H54 (cell line): ENCODE results near the gene RREB1.
A peak's percentile ranks its signal among the peaks of the same experiment; 100 is the strongest.
"Not testable (repeated sequence)": the region's sequence is repeated elsewhere in the genome, so short reads cannot be mapped to it uniquely, and the experiment has no call there.

Source experiments
- DNase-seq: peaks from one replicate; pipeline ENCODE4 v3.0.0; 2011; ENCODE audit warnings: low spot score, mixed read lengths; ENCODE audit not compliant: insufficient read length
- FAIRE-seq: peaks from 3 replicates; lab custom pipeline; 2011; peaks lifted over from hg19 to GRCh38; lab: Jason Lieb, UNC
- POLR2A ChIP-seq: IDR thresholded peaks from 2 replicates; pipeline ENCODE4 v1.6.1; 2011; ENCODE audit warnings: low read depth, mild to moderate bottlenecking, low read length

Gene RREB1

DNA sequence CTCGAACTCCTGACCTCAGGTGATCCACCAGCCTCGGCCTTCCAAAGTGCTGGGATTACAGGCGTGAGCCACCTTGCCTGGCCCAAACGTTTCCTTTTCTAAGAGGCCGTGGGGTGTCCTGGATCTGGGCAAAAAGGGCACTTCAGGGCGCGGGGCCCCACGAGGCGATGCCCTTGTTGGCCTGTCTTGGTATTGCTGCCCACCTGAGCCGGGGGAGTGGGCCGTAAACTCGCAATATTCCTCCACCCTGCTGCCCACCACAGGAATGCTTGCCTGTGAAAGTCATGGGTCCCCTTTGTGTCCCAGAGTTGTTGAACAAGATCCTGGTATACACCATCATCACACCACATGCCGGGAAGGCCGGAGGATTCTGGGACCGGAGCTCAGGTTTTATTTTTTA, 156.3 kb downstream of the RREB1 start:
- no peak for TF ChIP-seq POLR2A
- FAIRE-seq (no peak), DNase-seq (no peak)

DNA sequence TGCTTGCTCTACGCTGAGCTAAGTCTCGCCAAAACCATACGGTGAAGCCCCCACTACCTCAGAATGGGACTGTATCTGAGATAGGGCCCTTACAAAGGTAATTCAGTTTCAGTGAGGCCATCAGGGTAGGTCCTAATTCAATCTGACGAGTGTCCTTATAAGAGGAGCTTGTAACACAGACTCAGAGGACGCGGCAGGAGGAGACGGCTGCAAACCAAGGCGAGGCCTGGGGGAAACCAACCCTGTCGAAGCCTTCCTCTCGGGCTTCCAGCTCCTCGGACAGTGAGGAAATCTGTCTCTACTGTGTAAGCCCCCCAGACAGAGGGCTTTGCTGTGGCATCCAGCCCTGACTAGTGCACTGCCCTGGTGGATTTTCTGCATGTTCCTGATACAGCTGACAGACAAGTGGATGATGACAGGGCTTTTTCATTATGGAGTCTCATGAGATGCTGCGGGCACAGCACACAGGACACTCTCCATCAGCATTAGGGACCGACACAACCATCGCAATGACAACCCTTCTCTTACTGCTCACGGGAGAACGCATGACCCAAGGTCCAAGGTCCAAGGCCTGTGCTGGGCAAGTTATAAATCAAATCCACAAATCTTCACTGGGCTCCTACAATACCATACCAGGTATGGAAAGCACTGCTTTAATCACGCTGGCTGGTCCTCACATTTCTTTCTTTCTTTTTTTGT, 157.1 kb downstream of the RREB1 start:
- DNase-seq (no peak), FAIRE-seq (no peak)
- no peak for TF ChIP-seq POLR2A

DNA sequence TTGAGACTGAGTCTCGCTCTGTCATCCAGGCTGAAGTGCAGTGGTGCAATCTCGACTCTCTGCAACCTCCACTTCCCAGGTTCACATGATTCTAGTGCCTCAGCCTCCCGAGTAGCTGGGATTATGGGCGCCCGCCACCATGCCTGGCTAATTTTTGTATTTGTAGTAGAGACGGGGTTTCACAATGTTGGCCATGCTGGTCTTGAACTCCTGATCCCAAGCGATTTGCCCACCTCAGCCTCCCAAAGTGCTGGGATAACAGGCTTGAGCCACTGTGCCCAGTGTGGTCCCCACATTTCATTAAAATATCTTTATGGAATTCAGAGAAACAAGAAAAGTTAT, 157.6 kb downstream of the RREB1 start:
- FAIRE-seq, DNase-seq: not testable (repeated sequence)

DNA sequence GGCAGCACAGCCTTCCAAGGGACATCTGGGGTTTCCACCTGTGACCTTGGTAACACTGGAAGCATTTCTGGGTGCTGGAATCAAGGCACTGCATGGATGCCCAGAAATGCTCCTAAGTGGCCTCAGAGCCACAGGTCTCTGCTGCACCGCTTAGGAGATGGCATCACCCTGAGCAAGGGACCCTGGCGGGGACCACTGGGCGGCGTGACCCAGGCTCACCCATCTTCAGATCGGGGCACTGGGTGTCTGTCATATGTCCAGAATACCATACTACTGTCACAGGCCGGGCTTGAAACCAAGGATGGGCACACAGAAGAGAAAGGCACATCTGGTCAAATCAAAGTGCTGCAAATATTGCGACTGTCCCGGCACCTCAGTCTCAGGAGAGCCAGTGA, 159.3 kb downstream of the RREB1 start:
- no peak for FAIRE-seq
- no peak for TF ChIP-seq POLR2A

DNA sequence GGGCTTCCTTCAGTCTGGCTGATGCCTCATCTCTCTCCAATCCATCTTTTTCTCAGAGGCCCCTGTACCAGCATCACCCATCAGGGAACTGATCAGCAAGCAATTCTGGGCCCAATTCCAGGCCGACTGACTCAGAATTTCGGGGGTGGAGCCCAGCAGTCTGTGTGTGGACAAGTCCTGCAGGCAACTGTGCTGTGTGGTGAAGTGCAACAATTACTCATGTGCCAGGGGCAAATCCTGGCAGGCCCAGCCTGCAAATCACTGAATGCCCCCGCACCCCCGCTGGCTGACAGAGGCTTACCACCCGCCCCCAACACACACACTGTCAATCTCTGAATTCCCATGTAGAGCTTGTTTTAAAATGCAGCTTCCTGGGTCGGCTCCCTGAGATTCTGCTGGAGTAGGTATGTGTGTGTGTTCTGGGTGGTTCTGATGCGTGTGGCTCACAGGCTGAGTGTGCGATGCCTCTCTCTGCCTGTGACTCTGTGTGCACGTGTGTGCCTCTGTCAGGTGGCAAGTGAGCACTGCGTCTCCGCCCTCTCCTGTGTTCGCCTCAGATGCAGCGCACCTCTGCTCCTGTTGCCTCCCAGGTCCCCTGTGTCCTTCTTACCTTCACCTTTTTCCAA, 159.8 kb downstream of the RREB1 start:
- FAIRE-seq (peak; percentile 90), DNase-seq (peak; percentile 96)
- TF ChIP-seq POLR2A = no peak

More for the DNA sequence above, 159.3 kb downstream of the RREB1 start:
- no peak for DNase-seq

DNA sequence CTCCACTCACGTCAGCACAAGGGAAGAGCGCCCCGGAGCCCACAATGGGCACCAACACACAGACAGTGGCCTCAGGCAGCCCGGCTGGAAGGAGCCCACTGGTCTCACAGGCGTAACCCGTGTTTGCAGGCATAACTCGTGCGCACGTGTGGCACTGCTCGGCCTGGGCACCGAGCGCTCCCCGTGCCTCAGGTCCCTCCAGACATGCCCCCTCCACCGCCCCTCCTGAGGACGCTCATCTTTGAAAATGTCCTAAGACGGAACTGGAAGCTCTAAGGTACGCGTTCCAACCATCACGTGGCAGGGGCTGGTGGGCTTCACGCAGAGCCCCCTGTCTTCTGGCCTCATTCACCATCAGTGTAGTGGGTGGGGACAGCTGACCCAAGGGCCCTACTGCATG, 160.6 kb downstream of the RREB1 start:
- no peak for DNase-seq
- no peak for TF ChIP-seq POLR2A
- no peak for FAIRE-seq

DNA sequence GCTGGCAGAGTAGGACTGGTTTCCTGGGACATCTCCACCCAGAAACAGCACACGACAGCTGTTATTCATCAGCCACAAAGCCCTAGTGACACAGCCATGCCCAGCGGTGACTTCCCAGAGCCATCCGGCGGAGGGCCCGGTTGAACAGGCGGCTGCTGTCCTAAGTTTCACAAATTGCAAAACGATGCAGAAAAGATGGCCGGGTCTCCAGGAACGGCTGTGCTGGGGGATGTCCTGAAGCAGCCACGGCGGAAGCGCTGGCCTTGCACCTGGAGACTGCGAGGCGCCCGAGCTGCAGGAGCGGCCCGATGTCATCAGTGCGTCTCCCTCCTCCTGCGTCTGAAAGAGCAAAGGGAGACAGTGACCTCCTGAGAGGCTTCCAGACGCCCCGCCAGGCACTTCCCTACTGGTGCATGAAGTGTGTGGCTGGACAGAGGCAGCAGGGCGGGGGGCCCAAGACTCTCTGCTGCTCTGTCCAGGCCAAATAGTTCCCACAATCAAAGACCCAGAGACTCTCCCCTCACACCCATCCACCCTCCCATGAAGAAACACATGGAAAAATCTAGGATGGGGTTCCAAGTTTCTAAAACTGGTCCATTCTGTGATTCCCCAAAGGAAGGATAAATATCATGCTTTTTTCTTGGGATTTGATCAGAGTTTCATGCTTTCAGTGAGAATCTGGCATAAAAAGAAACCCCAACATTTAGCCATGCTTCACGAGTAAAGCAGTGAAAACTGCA, 161.2 kb downstream of the RREB1 start:
- TF ChIP-seq POLR2A = no peak
- no peak for FAIRE-seq
- no peak for DNase-seq

DNA sequence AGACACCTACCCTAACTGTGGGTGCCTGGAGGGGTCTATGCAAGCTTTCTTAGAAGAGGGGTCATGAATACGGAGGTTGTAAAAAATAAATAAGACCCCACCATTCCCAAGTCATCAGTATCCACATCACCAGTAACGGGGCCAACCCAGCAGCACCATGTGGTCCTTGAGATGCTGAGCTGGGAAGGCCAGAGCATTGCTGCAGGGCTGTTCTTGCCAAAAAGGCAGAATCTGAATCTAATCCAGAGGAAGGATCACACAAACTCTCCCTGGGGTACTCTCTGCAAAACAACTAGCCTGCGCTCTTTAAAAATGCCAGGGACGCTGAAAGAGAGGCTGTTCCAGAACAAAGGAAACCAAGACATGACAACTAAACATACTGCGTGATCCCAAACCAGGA, 162.1 kb downstream of the RREB1 start:
- no peak for TF ChIP-seq POLR2A
- DNase-seq (no peak), FAIRE-seq (no peak)

DNA sequence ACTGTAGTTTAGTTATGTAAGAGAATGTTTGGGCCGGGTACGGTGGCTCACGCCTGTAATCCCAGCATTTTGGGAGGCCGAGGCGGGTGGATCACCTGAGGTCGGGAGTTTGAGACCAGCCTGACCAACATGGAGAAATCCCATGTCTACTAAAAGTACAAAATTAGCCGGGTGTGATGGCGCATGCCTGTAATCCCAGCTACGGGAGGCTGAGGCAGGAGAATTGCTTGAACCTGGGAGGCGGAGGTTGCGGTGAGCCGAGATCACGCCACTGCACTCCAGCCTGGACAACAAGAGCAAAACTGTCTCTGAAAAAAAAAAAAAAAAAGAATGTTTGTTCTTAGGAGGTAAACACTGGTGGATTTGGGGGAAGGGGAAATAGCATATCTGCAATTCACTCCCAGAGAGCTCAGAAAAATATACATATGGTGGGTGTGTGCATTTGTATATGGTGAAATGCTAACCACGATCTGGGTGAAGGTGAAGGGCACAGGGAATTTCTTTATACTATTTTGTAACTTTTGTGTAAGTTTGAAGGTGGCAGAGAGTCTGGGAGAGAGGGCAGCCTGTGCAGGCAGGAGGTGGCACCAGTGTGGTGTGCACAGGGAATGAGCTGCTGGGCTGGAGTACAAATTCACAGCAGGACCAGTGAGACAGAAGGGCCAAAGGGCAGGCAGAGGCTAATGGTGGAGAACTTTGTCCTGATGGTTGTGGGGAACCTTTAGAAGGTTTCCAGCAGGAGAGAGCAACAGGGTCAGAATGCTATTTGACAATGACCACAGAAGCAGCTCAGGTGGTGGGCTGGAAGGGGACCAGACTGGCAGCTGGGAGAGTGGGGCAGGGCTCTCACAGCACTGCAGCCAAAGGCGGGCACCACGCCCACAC, 162.8 kb downstream of the RREB1 start:
- TF ChIP-seq POLR2A = no peak
- DNase-seq = no peak
- no peak for FAIRE-seq

DNA sequence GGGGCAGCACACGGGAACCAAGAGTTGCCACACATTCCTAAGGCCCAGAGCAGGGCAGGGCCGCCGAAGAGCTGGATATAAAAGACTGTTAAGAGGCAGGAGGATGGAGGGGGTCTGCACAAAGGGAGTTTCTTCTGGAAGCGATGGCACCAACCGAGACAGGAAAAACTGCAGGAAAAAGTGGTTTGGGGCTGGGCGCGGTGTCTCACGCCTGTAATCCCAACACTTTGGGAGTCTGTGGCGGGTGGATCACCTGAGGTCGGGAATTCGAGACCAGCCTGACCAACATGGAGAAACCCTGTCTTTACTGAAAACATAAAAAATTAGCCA, 163.4 kb downstream of the RREB1 start:
- TF ChIP-seq POLR2A = no peak
- no peak for DNase-seq
- no peak for FAIRE-seq

DNA sequence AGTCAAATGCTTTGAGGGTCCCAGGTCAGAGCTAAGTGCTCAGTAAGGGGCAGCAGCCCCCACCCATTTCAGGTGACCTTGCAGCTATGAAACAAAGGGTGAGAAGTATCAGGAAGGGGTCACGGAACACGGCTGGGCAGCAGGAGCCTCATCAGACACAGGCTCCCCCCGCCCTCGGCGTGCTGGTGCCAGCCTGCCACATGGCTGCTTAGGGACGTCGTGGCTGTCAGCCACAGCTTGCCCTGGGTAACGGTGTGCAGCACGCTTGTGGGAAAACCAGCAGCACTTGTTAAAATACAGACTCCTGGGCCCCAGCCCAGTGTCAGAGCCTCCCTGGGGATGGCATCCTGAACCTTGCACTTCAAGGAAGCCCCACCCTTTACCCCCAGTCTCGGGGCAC, 165.9 kb downstream of the RREB1 start:
- no peak for DNase-seq
- FAIRE-seq = no peak
- TF ChIP-seq POLR2A = no peak

DNA sequence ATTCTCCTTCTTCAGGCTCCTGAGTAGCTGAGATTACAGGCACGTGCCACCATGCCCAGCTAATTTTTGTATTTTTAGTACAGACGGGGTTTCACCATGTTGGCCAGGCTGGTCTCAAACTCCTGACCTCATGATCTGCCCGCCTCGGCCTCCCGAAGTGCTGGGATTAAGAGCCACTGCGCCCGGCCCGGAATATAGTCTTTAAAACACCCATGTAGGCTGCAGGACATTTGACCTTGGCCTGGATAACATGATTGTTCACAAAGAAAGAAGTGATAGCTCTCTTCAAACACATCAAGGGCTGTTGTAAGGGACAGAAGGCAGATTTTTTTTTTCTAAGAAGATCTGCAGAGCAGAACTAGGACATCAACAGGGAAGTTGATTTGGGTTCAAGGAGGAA, 166.8 kb downstream of the RREB1 start:
- DNase-seq, FAIRE-seq: not testable (repeated sequence)

DNA sequence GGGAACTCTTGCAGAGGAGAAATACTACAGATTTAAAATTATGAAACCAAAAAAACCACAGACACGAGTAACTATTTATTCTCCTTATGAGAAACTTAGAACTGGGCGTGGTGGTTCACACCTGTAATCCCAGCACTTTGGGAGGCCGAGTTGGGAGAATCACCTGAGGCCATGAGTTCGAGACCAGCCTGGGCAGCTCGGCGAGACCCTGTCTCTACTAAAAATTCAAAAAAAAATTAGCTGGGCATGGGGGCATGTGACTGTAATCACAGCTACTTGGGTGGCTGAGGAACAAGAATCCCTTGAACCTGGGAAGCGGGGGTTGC, 168.4 kb downstream of the RREB1 start:
- TF ChIP-seq POLR2A = no peak
- DNase-seq = no peak
- no peak for FAIRE-seq

DNA sequence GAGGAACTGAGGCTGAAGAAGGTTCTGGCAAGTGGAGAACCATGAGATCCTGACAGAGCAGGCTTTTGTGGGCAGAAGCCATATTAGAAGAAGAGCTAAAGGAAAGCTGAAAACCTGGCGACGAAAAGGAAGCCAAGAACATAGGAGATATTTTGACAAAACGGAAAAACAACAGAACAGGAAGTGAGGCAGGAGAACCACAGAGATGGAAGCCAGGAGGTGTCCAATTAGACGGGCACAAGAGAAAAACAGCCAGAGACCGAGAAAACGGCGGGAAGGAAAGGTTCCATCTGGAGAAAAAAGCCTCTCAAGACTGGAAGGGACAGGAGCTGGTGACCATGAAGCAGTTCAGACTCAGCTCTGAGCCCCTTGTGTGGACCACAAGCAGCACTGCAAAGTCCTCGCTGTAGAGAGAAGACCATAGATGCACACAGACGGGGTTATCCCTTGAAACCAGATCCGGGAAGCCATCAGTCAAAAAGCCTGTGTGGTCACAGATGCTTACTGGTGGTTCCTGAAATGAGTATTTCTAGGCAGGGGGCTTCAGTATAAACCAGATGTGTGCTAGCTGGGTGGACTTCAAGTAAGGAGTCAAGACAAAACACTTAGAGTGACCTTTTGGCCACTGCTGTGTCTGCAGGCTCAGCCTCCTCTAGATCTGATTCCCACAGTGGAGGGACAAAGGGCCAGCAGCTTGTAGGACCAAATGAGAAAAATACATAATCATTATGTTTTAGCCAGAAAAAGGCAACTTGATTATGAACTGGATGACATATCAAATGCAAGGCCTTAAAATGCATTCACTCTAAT, 174.5 kb downstream of the RREB1 start:
- FAIRE-seq (no peak), DNase-seq (no peak)
- TF ChIP-seq POLR2A = no peak
